Mucosa of rectum (tissue), 2 donors: ENCODE measurements around the gene SNX22.

Source experiments
- H3K27ac ChIP-seq, 2 donors: one replicate each; pipeline ENCODE4 v1.7.0; 2013; ENCODE audit warnings: inconsistent platforms in 2 of 2, low read depth in 2 of 2, low read length in 2 of 2
- H3K27me3 ChIP-seq, 2 donors: one replicate each; pipeline ENCODE4 v1.7.0; 2013; ENCODE audit warnings: low read length in 2 of 2; ENCODE audit not compliant: control insufficient read depth in 2 of 2, insufficient read depth in 2 of 2
- H3K36me3 ChIP-seq, 2 donors: one replicate each; pipeline ENCODE4 v1.7.0; 2013; ENCODE audit warnings: low read length in 2 of 2; ENCODE audit not compliant: control insufficient read depth in 2 of 2, insufficient read depth in 2 of 2
- H3K4me1 ChIP-seq, 2 donors: one replicate each; pipeline ENCODE4 v1.7.0; 2013; ENCODE audit warnings: low read length in 2 of 2, mild to moderate bottlenecking in 1 of 2; ENCODE audit not compliant: control insufficient read depth in 2 of 2, insufficient read depth in 2 of 2
- H3K4me3 ChIP-seq, 2 donors: one replicate each; pipeline ENCODE4 v1.7.0; 2013; ENCODE audit warnings: low read length in 2 of 2
- H3K9ac ChIP-seq, 2 donors: one replicate each; pipeline ENCODE4 v1.7.0; 2013; ENCODE audit warnings: low read length in 2 of 2, low read depth in 1 of 2, mild to moderate bottlenecking in 1 of 2
- H3K9me3 ChIP-seq, 2 donors: one replicate each; pipeline ENCODE4 v1.7.0; 2013; ENCODE audit warnings: low read length in 2 of 2; ENCODE audit not compliant: control insufficient read depth in 2 of 2
- donor health status: healthy.
- donor health status: Normal muscosa, but diverticular disease.

The SNX22 gene

DNA sequence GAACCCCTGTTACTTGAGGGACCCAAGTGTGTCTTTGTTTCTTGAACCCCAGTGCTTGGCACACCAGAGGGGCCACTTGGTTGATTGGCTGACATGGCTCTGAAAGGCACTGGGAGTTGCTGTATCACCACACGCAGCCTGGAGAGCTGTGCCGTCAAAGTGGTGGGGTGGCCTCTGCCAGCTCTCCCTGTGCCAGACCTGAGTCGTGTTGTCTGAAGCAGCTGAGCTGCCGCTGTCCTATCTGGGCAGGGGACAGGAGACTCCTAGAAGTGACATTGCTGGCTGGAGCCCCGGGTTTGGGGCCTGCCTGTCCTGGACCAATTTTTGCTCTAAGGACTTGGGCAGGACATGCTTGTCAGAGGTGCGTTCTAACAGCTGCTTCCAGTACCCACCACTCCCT is 5.5 kb upstream of the SNX22 start:
- H3K27me3 ChIP-seq = no peaks in the 10 kb centered on the region
- H3K9me3 ChIP-seq = no peaks in the 10 kb centered on the region
- no peak overlapping the region for H3K9ac ChIP-seq
- peaks cover 0 to 4% of the 10 kb centered on the region in 2 donors for H3K4me1 ChIP-seq
- H3K36me3 ChIP-seq = peaks cover 27 to 33% of the 10 kb centered on the region in 2 donors
- H3K27ac ChIP-seq = no peak overlapping the region
- no peak overlapping the region for H3K4me3 ChIP-seq

- Histone ChIP-seq H3K27ac (no peak overlapping the region), H3K4me1 (peaks cover 0 to 4% of the 10 kb centered on the region in 2 donors), H3K9me3 (no peaks in the 10 kb centered on the region), H3K36me3 (peaks cover 23 to 29% of the 10 kb centered on the region in 2 donors), H3K9ac (no peak overlapping the region), H3K4me3 (no peak overlapping the region), H3K27me3 (no peaks in the 10 kb centered on the region)
Observed at GRCh38 chr15:64146520-64146884, 5.0 kb upstream of the SNX22 start.

DNA sequence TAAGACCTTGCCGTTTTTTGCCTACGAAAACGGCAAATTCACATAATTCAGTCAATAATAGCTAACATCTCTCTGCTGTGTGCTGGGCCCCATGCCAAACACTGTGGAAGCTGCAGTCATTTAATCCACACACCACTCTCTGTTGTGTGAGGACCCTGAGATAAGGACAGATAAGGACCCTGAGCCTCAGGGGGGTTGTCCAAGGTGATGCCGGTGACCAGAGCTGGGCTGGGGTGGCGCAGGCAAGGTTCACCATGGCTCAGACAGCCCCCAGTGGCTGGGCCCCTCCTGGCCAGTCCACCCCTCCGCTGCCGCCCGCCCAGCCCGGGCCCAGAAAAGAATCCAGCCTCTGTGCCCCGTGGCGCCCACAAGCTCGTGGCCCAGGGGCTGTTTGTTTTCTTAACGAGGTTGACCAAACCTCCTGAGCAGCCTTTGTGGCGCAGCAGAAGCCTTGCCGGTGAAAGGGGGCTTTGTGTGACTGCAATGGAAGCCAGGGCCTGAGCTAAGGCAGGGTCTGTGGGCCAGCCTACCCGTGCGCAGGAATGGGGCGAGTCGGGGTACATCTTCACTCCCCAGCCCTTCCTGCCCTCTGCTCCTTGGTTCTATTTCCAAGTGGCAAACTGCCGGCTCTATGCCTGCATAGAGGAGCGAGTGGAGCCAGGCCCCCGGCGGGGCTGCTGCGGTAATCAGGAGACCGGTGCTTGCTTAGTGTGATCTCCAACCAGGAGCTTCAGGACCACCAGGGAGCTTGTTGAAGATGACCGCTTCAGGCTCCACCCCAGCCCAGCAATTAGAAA is 4.4 kb upstream of the SNX22 start:
- Histone ChIP-seq H3K27me3 (peaks cover 0 to 3% of the 10 kb centered on the region in 2 donors), H3K9me3 (no peaks in the 10 kb centered on the region), H3K4me1 (peaks cover 5 to 7% of the 10 kb centered on the region in 2 donors), H3K9ac (no peak overlapping the region), H3K36me3 (peaks cover 22 to 25% of the 10 kb centered on the region in 2 donors), H3K4me3 (no peak overlapping the region), H3K27ac (no peak overlapping the region)

DNA sequence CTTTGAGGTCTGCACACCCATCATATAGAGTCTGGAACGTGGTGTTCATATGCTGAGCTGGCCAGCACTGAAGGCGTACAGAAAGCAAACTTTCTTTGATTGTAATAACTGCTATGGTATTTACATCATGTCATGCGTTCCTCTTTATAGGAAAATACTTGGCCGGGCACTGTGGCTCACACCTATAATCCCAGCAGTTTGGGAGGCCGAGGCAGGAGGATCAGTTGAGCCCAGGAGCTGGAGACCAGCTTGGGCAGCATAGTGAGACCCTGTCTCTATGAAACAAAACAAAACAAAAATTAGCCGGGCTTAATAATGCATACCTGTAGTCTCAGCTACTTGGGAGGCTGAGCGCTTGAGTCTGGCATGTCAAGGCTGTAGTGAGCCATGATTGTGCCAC is 3.4 kb upstream of the SNX22 start:
- Histone ChIP-seq H3K9ac (no peak overlapping the region), H3K4me3 (no peak overlapping the region), H3K4me1 (peaks cover 7 to 13% of the 10 kb centered on the region in 2 donors), H3K9me3 (no peaks in the 10 kb centered on the region), H3K27ac (no peak overlapping the region), H3K27me3 (peaks cover 7 to 13% of the 10 kb centered on the region in 2 donors), H3K36me3 (peaks cover 13 to 17% of the 10 kb centered on the region in 2 donors)

DNA sequence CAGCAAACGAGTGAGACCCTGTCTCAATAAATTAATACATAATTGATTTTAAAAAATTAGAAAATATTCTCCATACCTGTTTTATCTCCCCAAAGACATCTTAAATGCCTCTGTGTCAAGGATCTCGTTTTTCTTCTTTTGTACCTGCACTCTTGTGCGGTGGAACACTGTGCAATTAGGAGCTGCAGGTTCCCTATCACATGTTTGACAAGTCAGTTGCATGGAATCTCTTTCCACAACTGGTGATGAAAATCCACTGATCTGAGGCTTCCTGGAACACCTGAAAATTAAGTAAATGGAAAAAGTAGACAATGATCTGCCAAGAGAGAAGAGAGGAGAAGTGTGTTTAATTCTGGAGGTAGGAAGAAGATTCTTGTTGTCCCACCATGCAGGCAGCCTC is 3.0 kb upstream of the SNX22 start:
- Histone ChIP-seq H3K27me3 (peaks cover 7 to 13% of the 10 kb centered on the region in 2 donors), H3K4me3 (no peak overlapping the region), H3K9ac (no peak overlapping the region), H3K4me1 (peaks cover 7 to 13% of the 10 kb centered on the region in 2 donors), H3K27ac (no peak overlapping the region), H3K9me3 (no peaks in the 10 kb centered on the region), H3K36me3 (peaks cover 9 to 13% of the 10 kb centered on the region in 2 donors)

DNA sequence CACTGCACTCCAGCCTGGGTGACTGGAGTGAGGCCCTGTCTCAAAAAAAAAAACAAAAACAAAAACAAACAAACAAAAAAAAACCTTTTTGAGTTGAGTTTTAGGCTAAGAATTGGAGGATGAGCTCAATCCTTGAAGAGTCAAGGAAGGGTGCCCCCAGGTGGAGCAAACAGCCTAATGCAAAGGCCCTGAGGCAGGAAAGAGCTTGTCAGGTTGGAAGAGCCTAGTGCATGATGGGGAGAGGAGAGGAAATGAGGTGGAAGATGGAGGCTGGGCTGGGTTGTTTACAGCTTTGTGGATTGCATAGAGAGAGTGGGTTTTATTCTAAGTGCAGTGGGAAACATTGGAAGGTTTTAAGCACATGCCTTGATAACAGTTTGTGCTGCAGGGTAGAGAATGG is 2.1 kb upstream of the SNX22 start:
- H3K9ac ChIP-seq = no peak overlapping the region
- H3K27me3 ChIP-seq = peaks cover 7 to 13% of the 10 kb centered on the region in 2 donors
- H3K27ac ChIP-seq = no peak overlapping the region
- no peaks in the 10 kb centered on the region for H3K9me3 ChIP-seq
- no peak overlapping the region for H3K4me3 ChIP-seq
- H3K36me3 ChIP-seq = peaks cover 5 to 14% of the 10 kb centered on the region in 2 donors
- H3K4me1 ChIP-seq = peaks cover 7 to 12% of the 10 kb centered on the region in 2 donors

DNA sequence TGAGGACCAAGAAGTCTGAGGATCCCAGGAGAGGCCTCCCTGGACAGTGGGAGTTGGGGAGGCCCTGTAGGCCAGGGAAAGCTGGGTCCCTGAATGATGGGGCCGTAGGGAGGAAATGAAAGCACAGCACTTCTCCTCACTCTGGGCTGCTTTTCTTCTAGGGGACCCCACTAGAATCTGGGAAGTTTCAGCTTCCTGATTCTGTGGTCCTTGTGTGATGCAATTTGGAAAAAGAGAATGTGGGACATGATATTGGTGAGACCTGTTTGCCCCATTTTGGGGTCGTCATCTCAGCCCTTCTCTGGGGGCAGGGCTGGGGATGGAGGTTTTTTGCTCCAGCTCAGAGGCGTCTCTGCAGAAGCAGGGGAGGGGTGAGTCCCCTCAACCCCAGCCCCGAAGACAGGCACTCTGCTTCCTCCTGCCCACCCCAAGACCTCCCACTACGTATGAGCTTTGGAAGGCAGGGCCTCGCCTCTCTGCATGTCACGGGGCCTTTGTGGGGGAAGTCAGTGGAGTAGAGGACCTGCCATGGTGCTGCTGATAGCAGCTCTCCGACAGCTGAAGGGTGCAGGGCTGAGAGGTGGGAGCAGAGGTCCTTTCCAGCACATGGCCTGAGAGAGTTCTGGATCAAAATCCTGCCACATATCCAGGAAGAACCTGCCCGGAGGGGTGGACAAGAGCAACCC is 1.5 kb upstream of the SNX22 start:
- Histone ChIP-seq H3K9me3 (no peaks in the 10 kb centered on the region), H3K27me3 (peaks cover 7 to 13% of the 10 kb centered on the region in 2 donors), H3K9ac (no peak overlapping the region), H3K36me3 (peaks cover 4 to 14% of the 10 kb centered on the region in 2 donors), H3K4me3 (no peak overlapping the region), H3K27ac (no peak overlapping the region), H3K4me1 (peaks cover 7 to 12% of the 10 kb centered on the region in 2 donors)

DNA sequence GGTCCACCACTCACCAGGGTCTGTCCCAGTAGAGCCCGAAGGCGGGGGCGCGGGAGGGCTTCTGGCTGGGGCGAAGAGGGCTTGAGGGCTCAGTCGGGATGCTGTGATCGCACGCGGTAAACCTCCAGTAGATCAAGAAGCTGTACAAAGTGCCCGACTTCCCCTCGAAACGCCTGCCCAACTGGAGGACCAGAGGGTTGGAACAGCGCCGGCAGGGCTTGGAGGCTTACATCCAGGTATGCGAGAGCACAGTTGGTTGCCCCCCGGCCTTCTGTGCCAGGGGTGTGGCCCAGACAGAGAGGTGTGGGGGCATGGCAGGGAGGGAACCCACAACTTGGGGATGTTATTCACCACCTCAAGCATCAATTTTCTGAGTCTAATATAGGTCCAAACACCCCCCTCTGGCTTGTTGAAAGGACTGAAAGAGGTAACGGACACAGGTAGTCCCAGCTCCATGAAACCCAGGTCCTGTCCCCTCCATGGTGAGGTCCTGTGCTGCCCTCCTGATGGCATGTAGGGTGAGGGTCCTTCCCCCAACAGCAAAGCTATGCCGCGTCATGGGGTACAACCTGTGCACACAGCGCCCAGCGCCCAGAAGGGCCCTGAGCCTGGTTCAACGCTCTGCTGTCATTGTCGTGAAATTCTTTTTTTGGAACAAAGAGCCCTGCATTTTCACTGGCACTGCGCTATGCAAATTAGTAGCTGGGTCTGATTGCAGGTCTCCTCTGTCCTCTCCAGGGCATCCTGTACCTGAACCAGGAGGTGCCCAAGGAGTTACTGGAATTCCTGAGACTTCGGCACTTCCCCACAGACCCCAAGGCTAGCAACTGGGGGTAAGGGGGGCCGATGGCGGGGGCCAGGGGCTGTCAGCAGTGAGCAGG is 1.2 kb downstream of the SNX22 start:
- peaks cover 7 to 12% of the 10 kb centered on the region in 2 donors for H3K4me1 ChIP-seq
- H3K27ac ChIP-seq = no peak overlapping the region
- H3K4me3 ChIP-seq = peak overlapping the region in 1 of 2 donors; percentile 44
- peaks cover 29 to 33% of the 10 kb centered on the region in 2 donors for H3K36me3 ChIP-seq
- H3K9me3 ChIP-seq = no peaks in the 10 kb centered on the region
- peaks cover 7 to 13% of the 10 kb centered on the region in 2 donors for H3K27me3 ChIP-seq
- no peak overlapping the region for H3K9ac ChIP-seq

DNA sequence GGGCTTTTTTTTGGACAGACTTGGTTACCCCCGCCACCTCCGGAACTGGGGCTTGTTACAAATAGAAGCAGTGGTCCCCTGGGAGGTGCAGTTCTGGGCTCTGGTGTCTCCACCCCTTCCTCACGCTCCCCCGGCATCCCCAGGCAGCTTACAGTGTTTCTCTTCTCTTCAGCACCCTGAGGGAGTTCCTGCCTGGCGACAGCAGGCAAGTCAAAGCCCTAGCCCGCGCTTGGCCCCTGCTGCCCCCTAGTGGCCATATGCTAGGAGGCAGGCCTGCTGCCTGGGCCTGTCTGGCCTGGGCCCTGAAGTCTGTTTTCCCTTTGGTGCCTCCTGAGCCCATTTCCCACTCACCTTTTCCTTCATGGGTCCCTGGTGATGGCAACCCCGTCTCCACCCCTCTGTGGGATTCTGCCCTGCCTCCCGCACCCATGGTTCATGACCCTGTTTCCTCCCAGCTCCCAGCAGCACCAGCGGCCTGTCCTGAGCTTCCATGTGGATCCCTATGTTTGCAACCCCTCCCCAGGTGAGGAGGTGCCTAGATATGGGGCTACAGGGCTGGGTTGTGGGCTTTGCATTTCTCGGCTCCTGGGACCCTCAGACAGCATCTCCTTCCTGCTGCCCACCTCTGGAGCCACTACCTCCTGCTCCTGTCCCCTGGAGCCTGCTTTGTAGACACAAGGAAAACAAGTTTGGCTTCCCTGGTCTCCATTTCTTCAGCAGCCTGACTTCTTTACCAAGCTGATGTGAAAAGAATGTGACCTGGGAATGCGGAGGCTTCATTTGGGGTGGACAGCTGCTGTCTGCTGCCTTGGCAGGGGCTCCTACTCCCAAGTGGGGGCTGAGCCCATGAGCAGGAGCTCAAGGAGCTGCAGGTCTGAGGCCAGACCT is 2.2 kb downstream of the SNX22 start:
- Histone ChIP-seq H3K9ac (no peak overlapping the region), H3K4me1 (peaks cover 7 to 12% of the 10 kb centered on the region in 2 donors), H3K27ac (no peak overlapping the region), H3K4me3 (no peak overlapping the region), H3K27me3 (peaks cover 7 to 13% of the 10 kb centered on the region in 2 donors), H3K36me3 (peaks cover 39 to 42% of the 10 kb centered on the region in 2 donors), H3K9me3 (no peaks in the 10 kb centered on the region)
